Endometrium (tissue), 2 donors: ENCODE data around the gene APOBEC3B.
"Not testable (repeated sequence)": the region's sequence is repeated elsewhere in the genome, so short reads cannot be mapped to it uniquely, and the experiment has no call there.

Experiments used
- FAIRE-seq: peaks from 2 replicates; lab custom pipeline; 2012; peaks lifted over from hg19 to GRCh38; lab: Jason Lieb, UNC
- donor health status: control.
- donor health status: control.

Gene APOBEC3B

GRCh38 chr22:39031434-39032295 lies 49.5 kb downstream of the APOBEC3B start:
- FAIRE-seq: not testable (repeated sequence)

- FAIRE-seq: not testable (repeated sequence)
Measured at GRCh38 chr22:39037071-39037470, 54.9 kb downstream of the APOBEC3B start.

GRCh38 chr22:39039306-39040126 lies 57.4 kb downstream of the APOBEC3B start:
- FAIRE-seq: no peak

GRCh38 chr22:39040155-39040537 lies 58.0 kb downstream of the APOBEC3B start:
- FAIRE-seq: not testable (repeated sequence)

- peak; percentile 97 for FAIRE-seq
Measured at GRCh38 chr22:39040538-39041296, 58.6 kb downstream of the APOBEC3B start, which contains the start of gene APOBEC3F. Gene APOBEC3F (plus strand): TSS chr22:39040864. CDS start chr22:39040961, 97 bp downstream.

- no peak for FAIRE-seq
Measured at GRCh38 chr22:39041908-39042307, 59.8 kb downstream of the APOBEC3B start.
